Smooth muscle cell of the pulmonary artery (primary cell): ENCODE measurements around the gene LYVE1. TPM values are rescaled to one million over a fixed set of nuclear protein-coding genes. Genes with fewer than 3 reads are reported as not detected.

Experiments used
- total RNA-seq: library from RNA; depleted of rRNA; stranded (reverse); fragments of >200 nt; gene quantifications from 2 replicates; pipeline ENCODE4 v1.2.3, GENCODE V29; 2014

The LYVE1 gene
- 0.23 and 4.6 TPM in 2 replicates for total RNA-seq

DNA sequence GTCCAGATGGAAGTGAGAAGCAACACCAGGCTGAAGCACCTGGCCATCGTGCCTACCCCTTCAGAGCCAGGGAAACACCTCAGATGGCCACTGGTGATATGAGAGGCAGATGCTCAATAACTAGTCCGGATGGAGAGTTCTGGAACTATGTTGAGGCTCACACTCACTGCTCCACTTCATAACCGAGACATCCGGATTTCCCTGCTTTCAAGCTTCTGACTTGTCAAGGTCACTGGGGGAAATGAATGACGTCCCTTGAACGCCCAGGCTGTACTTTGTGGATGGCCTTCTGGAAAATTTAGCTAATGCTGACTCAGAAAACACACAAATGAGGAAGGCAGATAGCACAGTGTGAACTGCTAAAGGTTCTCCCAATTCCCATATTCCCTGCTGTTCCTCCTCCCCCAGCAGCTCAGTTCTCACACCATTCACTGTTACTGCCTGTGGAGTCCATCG, at the start of gene LYVE1:
Gene LYVE1, minus strand, starts transcription at position 180 of the 456 bp plus-strand sequence. Its CDS starts 133 bp downstream, at position 47.

GRCh38 chr11:10540915-10541560, 27.4 kb downstream of the LYVE1 start, which contains the start of gene RNF141:
TSS of gene RNF141 (minus strand) at chr11:10541187. CDS start at chr11:10534158, 7,029 bp downstream.

Other genes starting within 250 kb of the LYVE1 start
- 3.1 and 5.8 TPM in 2 replicates for gene AMPD3, start 113.4 kb downstream of the LYVE1 start, total RNA-seq
- 37.0 and 60.7 TPM in 2 replicates for gene RNF141, start 27.5 kb downstream of the LYVE1 start, total RNA-seq
- 40.8 and 69.0 TPM in 2 replicates for gene IRAG1, start 125.1 kb upstream of the LYVE1 start, total RNA-seq
- gene CTR9, start 182.6 kb upstream of the LYVE1 start, total RNA-seq: 24.7 and 30.8 TPM in 2 replicates
- gene EIF4G2, start 240.3 kb upstream of the LYVE1 start, total RNA-seq: 778 and 787 TPM in 2 replicates